ENCODE results near the gene METTL23.

Gene METTL23

GRCh38 chr17:76726776-76727718 lies at the start of gene METTL23:
Gene METTL23, plus strand, starts transcription at chr17:76726839. Its CDS starts 2,872 bp downstream, at chr17:76729711.
- peak; percentile 89 for DNase-seq

GRCh38 chr17:76677406-76677805 lies 49.2 kb upstream of the METTL23 start:
- no peak for DNase-seq

- DNase-seq, result no peak
Observed at GRCh38 chr17:76678330-76678729, 48.3 kb upstream of the METTL23 start.

GRCh38 chr17:76679239-76679638 lies 47.4 kb upstream of the METTL23 start:
- no peak for DNase-seq

- peak; percentile 84 for DNase-seq
Observed at GRCh38 chr17:76681222-76682137, 45.2 kb upstream of the METTL23 start.

- peak; percentile 54 for DNase-seq
Observed at GRCh38 chr17:76682296-76682695, 44.3 kb upstream of the METTL23 start.

- no peak for DNase-seq
Observed at GRCh38 chr17:76683011-76683755, 43.5 kb upstream of the METTL23 start.

- DNase-seq, result no peak
Observed at GRCh38 chr17:76683921-76684745, 42.5 kb upstream of the METTL23 start.

- DNase-seq, result no peak
Observed at GRCh38 chr17:76684756-76685155, 41.9 kb upstream of the METTL23 start.

GRCh38 chr17:76685366-76685765 lies 41.3 kb upstream of the METTL23 start:
- no peak for DNase-seq

GRCh38 chr17:76685846-76686245 lies 40.8 kb upstream of the METTL23 start:
- no peak for DNase-seq

- no peak for DNase-seq
Observed at GRCh38 chr17:76686538-76687297, 39.9 kb upstream of the METTL23 start.

- peak; percentile 76 for DNase-seq
Observed at GRCh38 chr17:76687298-76688164, 39.1 kb upstream of the METTL23 start.

- no peak for DNase-seq
Observed at GRCh38 chr17:76688165-76688622, 38.4 kb upstream of the METTL23 start.

GRCh38 chr17:76689859-76690258 lies 36.8 kb upstream of the METTL23 start:
- no peak for DNase-seq

- DNase-seq, result no peak
Observed at GRCh38 chr17:76690596-76691280, 35.9 kb upstream of the METTL23 start.

- DNase-seq, result no peak
Observed at GRCh38 chr17:76691379-76692191, 35.1 kb upstream of the METTL23 start.

All from right hindlimb (tissue), 1 donor.